Measurements from ENCODE around the gene AGPAT2.
"Not testable (repeated sequence)": the region's sequence is repeated elsewhere in the genome, so short reads cannot be mapped to it uniquely, and the experiment has no call there.

The AGPAT2 gene

GRCh38 chr9:136720251-136720897 lies 33.1 kb upstream of the AGPAT2 start:
- DNase-seq: no peak

- no peak for DNase-seq
Measured at GRCh38 chr9:136719195-136719880, 32.1 kb upstream of the AGPAT2 start.

- DNase-seq: no peak
Measured at GRCh38 chr9:136718345-136719194, 31.3 kb upstream of the AGPAT2 start.

GRCh38 chr9:136717399-136717798 lies 30.1 kb upstream of the AGPAT2 start:
- no peak for DNase-seq

- no peak for DNase-seq
Measured at GRCh38 chr9:136714893-136715274, 27.6 kb upstream of the AGPAT2 start.

GRCh38 chr9:136714096-136714892 lies 27.0 kb upstream of the AGPAT2 start:
- no peak for DNase-seq

GRCh38 chr9:136713550-136713949 lies 26.3 kb upstream of the AGPAT2 start:
- DNase-seq: no peak

- no peak for DNase-seq
Measured at GRCh38 chr9:136712690-136713544, 25.7 kb upstream of the AGPAT2 start.

GRCh38 chr9:136711751-136712689 lies 24.8 kb upstream of the AGPAT2 start, which contains the start of gene DIPK1B:
TSS of gene DIPK1B (plus strand) at chr9:136712572. CDS start at chr9:136712666, 94 bp downstream.
- DNase-seq: no peak

GRCh38 chr9:136711219-136711648 lies 24.0 kb upstream of the AGPAT2 start:
- not testable (repeated sequence) for DNase-seq

GRCh38 chr9:136710543-136710942 lies 23.3 kb upstream of the AGPAT2 start:
- no peak for DNase-seq

GRCh38 chr9:136709454-136710109 lies 22.3 kb upstream of the AGPAT2 start:
- DNase-seq: no peak

GRCh38 chr9:136707849-136708517 lies 20.7 kb upstream of the AGPAT2 start:
- DNase-seq: no peak

GRCh38 chr9:136707011-136707410 lies 19.8 kb upstream of the AGPAT2 start:
- DNase-seq: no peak

GRCh38 chr9:136705564-136705963 lies 18.3 kb upstream of the AGPAT2 start:
- no peak for DNase-seq

GRCh38 chr9:136704741-136705140 lies 17.5 kb upstream of the AGPAT2 start:
- DNase-seq: not testable (repeated sequence)

GRCh38 chr9:136703276-136703860 lies 16.1 kb upstream of the AGPAT2 start:
- DNase-seq: no peak

GRCh38 chr9:136701668-136702053 lies 14.4 kb upstream of the AGPAT2 start:
- DNase-seq: no peak
